WI38 (cell line): ENCODE data around the gene TBC1D23.
A peak's percentile ranks its signal among the peaks of the same experiment; 100 is the strongest.
"Not testable (repeated sequence)": the region's sequence is repeated elsewhere in the genome, so short reads cannot be mapped to it uniquely, and the experiment has no call there.

Experiments
- H3K4me3 ChIP-seq: 2 replicates; pipeline ENCODE4 v1.5.1; 2011; ENCODE audit warnings: low read depth, mild to moderate bottlenecking, control low read depth, low read length
- TF ChIP-seq, protein P1 (sequence below): IDR thresholded peaks from 2 replicates; pipeline ENCODE4 v1.5.1; 2012; ENCODE audit warnings: low read depth, mild to moderate bottlenecking, control low read depth, low read length

The TBC1D23 gene

DNA sequence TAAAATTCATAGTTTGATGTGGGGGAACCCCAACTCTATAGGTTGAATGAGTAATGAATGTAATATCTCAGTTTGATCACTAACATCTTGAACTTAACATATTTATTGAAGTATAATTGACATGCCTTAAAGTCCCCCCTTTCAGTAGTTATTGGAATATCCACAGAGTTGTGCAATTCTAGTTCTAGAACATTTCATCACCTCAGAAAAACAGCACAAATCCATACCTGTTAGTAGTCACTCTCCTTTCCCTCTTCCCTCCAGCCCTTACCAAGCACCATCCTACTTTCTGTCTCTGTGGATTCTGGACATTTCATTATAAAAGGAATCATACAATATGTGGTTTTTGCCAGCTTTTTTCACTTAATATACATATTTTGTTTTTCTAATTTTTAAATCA, 65.0 kb downstream of the TBC1D23 start:
- no peak overlapping the region for H3K4me3 ChIP-seq
- TF ChIP-seq, protein P1, sequence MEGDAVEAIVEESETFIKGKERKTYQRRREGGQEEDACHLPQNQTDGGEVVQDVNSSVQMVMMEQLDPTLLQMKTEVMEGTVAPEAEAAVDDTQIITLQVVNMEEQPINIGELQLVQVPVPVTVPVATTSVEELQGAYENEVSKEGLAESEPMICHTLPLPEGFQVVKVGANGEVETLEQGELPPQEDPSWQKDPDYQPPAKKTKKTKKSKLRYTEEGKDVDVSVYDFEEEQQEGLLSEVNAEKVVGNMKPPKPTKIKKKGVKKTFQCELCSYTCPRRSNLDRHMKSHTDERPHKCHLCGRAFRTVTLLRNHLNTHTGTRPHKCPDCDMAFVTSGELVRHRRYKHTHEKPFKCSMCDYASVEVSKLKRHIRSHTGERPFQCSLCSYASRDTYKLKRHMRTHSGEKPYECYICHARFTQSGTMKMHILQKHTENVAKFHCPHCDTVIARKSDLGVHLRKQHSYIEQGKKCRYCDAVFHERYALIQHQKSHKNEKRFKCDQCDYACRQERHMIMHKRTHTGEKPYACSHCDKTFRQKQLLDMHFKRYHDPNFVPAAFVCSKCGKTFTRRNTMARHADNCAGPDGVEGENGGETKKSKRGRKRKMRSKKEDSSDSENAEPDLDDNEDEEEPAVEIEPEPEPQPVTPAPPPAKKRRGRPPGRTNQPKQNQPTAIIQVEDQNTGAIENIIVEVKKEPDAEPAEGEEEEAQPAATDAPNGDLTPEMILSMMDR = no peak

DNA sequence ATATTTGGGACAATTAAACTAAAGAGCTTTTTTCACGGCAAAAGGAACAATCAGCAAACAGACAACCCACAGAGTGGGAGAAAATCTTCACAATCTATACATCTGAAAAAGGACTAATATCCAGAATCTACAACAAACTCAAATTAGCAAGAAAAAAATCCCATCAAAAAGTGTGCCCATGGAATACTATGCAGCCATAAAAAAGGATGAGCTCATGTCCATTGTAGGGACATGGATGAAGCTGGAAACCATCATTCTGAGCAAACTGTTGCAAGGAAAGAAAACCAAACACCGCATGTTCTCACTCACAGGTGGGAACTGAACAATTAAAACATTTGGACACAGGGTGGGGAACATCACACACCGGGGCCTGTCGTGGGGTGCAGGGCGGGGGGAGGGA, 66.6 kb downstream of the TBC1D23 start:
- not testable (repeated sequence) for H3K4me3 ChIP-seq

- no peak overlapping the region for H3K4me3 ChIP-seq
- TF ChIP-seq, protein P1 = no peak
Measured at GRCh38 chr3:100329800-100330489, 69.2 kb downstream of the TBC1D23 start.

DNA sequence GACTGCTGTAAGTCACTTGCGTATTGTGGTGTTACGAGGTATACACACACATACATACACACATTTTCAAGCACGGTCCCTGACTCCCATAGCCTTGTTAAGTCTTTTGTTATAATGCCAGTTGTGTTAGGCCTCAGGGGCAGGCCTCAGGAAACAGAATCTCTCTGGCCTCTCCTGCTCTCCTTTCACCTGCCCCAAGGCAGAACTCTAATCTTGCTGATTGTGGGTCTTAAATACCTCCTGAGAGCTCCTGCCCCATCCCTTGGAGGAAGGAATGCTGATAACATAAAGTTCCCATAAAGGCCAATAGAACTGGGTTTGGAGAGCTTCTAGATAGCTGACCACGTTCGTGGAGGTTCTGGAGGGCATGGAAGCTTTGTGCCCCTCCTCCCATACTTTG, 69.9 kb downstream of the TBC1D23 start:
- H3K4me3 ChIP-seq = no peak overlapping the region
- TF ChIP-seq, protein P1 = no peak

DNA sequence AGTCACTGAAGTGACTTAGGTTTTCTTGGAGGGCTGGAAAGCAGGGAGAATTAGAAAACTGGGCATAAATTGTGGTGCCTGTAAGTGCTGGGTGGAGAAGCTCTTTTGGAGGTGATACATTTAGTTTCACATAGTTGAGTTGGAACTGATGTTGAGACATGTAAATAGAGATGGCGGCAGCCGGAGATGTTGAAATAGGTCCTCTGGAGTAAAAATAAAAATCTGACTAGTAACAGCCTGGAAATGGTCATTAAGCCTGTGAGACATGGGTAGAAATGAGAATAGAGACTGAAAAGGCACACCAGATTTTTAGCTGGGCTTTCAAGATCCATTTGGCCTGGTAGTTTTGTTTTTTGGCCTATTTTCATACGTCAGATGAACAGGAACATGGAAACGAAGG, 70.9 kb downstream of the TBC1D23 start:
- H3K4me3 ChIP-seq = no peak overlapping the region
- TF ChIP-seq, protein P1 = no peak

- TF ChIP-seq, protein P1 = no peak
- no peak overlapping the region for H3K4me3 ChIP-seq
Measured at GRCh38 chr3:100333051-100333450, 72.3 kb downstream of the TBC1D23 start.

GRCh38 chr3:100333970-100334487, 73.2 kb downstream of the TBC1D23 start:
- TF ChIP-seq, protein P1 = no peak
- H3K4me3 ChIP-seq = peak overlapping the region; percentile 70
